NCI-H1417 (cell line): ENCODE measurements around the gene MACROD1.

Source experiments
- DNase-seq, 3 experiments: peaks; one replicate each; lab custom pipeline; 2025; lab: John Stamatoyannopoulos, UW

MACROD1 gene

DNA sequence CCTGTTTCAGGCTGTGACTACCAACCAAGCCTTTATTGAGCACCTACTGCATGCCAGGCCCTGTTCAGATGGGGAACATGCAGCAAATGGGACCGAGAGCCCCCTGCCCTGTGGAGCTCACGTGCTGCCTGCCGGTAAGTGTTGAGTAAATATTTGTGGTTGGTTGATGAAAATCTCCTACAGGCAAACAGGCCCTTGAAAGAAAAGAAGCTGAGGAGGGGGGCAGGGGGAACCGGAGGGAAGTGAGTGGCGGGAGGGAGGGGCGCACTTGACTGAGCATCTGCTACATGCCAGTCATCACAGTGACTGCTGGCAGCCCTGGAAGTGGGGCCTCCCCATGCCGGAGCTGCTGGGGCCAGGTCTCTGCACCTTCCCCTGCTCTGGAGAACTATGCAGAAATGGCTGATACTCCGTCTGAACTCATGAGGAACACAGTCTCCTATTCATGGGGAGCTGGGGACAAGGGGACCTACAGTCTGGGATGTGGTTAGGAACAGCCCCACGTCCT lies 34.2 kb downstream of the MACROD1 start:
- DNase-seq = peak; percentile 79 to 92 (median 81)

DNA sequence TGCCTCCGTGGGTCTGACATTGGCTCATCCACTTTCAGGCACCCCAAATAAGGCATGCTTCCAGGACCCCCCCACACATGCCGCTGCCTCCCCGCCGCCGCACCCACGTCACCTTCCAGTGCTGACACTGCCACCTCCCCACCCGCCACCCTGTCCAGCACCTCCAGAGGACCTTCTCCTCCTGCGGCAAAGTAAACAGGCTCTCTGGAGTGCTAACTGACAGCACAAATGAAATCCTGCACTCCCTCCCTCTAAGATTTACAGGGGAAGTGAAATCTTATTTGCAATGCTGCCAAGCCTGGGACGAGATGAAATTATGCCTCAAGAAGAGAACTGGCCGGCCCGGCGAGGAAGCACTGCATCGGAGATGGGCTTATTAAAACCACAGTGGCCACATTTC lies 35.3 kb downstream of the MACROD1 start:
- peak; percentile 20 to 65 (median 49) for DNase-seq

DNA sequence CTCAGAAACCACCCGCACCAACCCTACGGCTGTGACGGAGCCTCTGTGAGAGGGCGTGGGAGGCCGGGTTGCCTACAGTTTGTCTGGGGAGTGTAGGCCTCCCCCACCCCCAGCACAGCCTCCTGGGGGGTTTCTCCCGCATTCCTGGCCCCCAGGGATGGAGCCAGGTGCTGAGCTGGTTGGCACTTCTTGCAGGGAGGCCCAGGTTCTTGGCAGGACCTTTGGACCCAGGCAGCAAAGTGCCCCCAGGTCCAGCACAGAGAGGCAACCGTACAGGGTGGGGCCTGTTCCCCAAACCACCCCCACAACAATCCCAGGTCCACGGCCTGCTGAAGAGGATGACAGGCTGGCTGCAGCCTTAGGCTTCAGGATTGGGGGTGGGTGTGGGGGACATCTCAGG lies 36.5 kb downstream of the MACROD1 start:
- DNase-seq = no peak

DNA sequence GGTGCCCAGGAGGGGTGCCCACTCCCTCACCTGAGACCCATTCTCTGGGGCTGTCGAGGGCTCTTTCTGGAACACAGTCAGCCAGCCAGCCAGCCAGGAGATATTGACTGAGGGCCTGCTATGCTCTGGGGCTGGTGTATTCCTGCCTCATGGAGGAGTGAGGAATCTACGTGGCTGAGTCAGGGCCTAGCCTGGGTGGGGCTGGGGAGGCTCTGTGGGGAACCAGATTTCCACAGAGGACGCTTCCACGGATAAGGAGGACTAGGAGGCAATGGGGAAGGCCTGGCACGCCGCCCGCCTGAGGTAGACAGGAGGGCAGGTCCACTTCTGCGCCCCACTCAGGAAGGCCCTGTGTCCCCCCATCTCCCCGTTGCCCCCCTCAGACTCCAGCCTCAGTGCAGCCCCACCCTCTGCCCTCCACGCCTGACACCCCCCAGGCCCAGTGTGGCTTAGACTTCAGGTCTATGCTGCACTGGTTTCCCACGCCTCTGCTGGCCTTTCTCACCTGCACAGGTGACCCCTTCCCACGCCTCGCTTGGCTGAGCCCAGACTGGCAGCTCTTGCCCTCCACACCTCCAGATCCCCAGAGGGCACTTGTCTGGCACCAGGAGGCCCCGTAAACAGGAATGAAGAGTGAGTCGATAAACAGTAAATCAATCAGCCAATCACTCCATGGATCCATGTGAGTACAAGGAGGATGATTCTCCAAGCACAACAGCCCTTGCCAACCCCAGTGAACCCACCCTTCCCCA lies 37.5 kb downstream of the MACROD1 start:
- peak in 2 of 3 experiments; percentile 38 to 68 for DNase-seq

DNA sequence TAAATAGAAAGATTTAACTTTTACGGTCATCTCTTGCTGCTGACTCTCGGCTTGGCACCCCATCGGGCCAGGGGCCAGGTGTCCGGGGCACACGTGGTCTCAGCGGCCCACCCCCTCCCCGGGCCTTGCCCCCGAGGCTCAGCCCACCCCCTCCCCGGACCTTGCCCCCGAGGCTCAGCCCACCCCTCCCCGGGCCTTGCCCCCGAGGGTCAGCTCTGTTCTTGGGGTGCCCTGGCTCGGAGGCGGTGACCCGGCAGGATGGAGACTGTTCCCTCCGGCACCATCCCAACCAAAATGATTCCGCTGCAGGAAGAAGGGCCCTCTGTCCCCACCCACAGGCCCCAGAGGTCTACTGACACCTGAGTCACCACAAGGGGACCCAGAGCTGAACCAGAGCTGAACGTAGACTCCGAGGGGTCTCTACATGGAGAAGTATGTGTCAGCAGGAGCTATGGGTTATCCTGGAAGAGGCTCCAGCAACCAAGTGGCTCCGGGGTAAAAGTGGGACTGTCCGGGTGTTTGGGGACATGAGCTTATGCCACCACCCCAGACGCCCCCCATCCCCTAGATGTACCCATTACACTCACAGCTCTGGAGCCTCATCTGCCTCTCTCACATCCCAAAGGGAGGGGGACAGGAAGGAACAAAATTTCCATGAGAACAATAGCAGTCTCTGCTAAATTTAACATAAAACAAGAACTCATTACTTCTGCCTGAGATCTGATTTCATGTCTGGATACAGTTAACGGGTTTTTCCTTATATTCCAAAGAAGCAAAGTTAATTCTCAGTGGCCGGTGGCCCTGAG lies 38.4 kb downstream of the MACROD1 start:
- DNase-seq = no peak

DNA sequence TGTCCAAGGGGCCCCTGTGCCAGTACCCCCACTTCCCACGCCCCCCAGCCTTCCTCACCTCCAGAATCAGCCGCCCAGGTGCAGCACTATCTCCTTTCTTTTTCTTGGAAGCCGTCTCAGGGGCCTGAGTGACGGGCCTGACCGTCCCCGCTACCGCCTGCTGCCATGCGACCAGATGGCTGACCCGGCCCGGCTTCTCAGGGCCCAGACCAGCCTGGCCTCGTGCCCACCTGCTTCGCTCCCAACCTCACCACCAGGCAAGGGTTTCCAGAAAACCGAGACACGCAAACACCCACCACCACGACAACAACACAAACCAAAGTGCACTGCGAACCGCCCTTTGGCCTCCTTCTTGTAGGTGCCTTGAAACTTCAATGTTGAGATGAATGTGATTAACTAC lies 39.1 kb downstream of the MACROD1 start:
- no peak for DNase-seq

DNA sequence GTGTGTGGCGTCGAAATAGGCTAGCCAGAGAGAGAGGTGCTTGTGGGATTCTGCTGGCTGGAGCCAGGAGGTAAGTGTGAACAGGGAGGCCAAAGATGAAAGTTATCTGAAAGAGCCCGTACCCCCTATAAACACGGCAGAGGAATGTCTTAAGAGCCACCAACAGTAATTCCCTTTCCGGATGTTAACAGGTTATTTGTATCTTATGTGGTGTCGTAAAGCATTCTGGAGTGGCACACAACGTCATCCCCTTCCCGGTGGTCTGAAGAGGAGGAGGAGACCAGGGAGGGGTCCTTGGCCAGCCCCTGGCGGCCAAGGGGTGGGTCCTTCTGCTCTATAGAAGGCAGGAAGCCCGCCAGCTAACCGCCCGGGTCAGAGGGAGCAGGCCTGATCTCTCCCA lies 39.5 kb downstream of the MACROD1 start:
- DNase-seq = no peak

DNA sequence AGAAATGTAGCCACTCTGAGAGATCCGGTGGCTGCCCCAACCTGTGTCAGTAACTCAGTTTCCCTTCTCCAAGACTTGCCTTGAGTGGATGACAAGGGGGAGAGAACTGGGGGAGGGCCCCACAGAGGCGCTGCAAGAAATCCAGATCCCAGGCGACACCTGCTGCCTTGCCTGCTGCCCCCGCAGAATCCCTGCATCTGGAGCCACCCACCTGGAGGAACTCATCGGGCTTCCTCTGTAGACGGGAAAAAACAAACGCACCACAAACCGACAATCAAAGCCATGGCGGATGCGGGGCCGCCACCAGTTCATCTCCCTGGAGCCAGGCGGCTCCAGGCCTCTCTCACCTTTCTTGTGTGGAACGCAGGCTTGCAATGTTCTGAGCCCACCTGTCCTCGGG lies 40.2 kb downstream of the MACROD1 start:
- DNase-seq = no peak

DNA sequence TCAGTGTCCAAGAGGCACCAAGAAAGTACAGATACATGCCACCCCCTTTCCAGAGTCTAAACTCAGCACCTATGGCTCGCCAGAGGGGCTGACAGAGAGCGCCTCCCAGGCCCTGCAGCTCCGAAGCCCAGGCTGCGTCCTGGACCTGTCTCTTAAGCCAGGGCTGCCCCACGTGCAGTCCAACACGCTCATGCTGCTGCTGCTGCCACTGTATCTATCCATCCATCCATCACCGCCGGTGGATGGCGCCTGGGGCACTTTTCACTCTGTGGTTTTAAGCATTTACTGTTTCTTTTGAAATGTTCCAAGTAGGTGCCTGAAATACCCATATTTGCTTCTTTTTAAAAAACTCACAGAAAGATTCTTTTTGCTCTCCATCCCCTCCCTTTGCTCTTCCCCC lies 41.8 kb downstream of the MACROD1 start:
- no peak for DNase-seq

DNA sequence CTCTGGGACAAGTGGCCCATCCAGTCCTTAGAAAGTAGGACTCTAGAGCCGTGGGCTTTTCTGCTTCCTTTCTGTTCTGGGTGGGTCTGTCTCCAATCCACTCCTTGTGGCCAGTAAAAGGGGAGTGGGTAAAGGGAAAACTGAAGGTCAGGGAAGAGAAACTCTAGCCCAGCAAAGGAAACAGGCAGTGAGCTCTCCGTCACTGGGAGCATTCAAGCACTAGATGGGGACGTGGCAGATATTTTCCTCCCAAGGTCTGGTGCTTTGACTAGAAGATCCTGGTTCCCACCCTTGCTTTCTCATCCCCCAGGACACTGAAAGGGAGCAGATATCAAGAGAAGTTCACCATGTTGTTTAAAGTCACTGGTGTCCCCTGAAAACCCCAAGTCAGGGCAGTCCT lies 42.2 kb downstream of the MACROD1 start:
- no peak for DNase-seq

DNA sequence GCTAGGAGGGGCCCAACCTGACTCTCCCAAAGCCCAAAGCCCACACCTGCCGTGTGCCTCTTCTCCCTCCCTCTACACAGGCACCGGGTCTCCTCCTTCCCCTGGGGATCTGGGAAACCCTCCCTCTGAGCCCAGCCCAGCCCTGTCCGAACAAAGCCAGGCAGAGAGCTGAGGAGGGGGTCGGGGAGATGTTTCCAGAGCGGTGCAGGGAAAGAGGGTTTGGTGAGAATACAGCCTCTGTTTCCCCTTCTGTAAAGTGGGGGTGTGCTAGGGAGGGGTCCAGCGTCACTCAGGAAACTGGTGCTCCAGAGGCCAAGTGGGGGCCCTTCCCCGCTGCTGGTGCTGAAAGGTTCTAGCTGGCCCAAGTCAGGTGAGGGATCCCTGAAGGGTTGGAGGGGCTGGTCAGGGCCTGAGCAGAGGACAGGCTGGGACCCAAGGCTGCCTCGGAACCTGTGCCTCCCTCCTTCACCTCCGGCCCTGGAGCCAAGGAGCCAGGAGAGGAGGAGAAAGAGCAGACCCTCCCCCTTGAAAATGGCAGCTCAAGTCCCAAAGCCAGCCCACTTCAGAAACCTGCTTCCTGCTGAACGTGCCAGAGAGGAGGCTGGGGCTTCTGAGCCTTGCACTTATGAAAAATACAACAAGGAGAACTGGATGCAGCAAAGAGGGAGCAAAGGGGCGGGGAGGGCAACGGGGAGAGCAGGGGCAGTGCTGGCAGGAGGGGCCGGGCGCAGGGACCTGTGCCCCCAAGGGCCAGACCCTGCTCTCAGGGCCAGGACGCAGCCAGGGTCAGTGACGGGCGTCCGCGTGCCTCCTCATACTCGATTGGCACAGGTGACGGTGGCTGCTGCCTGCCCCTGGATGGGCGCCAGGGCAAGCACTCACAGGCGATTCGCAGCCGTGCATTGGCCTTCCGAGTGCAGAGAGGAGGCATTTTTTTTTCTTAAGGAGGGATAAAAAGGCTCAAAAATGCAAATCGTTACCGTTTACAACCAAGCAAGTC lies 43.2 kb downstream of the MACROD1 start:
- DNase-seq = peak; percentile 57 to 79 (median 62)

DNA sequence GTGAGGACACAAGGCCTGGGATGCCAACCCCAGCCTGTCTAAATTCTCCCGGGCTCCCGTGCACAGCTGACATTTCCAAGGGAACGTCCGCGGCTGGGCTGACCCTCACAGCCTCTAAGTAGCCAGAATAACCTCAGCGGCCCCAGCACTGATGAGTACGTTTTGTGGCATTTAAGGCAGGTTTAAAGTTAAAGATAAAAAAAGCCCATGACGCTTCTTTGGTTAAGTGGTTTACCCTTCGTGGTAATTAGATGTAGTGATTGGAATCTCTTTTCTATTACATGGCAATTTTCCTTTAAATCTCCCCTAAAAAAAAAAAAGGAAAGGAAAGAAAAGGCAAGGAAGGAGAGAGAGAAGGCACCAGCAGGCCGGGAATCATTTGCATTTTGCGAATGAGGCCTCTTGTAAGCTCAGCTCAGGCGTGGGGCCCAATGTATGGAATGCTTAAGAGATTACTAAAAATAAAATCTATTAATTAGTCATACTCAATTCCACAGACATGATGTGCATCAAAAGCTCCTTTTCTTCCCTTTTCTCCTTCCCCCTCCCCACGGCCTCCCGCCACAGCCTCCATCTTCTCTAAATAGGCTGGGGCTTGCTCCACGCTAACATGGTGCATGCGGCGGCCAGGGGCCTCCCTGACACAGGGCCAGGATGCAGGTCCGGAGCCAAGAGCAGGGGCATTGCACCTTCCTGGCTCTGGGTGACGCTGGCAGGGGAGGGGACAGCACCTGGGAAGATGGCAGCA lies 44.1 kb downstream of the MACROD1 start:
- DNase-seq = no peak

DNA sequence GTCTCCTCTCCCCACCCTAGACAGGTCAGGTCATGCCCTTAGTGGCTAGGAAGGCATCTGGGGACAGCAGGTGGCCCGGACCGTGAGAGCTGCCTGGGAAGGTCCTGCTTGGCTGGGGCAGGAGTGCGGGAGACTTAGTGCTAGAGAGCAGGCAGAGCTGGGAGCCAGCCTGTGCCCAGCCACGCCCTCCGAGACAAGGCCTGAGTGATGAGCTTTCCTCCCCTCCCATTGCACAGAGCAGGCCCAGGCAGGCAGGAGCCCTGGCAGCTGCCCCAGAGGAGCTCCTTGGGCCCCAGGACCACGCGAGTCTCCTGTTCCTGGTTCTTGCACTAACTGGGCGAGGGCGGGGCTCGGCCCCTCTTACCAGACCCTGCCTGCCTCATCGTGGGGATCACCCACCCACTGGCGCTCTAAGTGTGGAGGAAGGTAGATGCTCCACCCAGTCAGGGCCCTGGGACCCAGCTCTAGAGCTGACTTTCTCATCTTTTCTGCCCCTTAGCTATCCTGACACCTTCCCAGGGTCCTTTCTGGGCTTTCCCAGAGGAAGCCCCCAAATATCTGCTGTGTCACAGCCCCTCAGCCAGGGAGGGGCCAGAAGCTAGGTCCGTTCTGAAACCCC lies 44.9 kb downstream of the MACROD1 start:
- DNase-seq = peak in 2 of 3 experiments; percentile 29 to 87

DNA sequence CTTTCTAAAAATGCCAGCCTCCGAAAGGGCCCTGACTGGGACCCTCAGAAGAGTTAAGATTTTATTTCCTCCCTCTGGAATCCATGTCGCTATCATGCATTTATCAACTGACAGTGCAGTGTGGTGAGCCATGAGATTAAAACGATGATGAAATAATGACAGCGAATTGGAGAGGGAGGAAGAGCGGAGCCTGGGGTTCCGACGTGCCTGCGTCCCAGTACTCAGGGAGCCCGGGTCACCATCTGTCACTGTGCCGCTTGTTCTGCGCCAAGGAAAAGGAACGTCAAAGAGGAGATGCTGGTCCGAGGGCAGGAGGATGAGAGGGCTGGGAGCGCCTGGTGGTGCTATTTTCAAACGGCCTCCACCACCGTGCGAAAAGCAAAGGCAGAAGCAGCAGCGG lies 46.2 kb downstream of the MACROD1 start:
- no peak for DNase-seq

DNA sequence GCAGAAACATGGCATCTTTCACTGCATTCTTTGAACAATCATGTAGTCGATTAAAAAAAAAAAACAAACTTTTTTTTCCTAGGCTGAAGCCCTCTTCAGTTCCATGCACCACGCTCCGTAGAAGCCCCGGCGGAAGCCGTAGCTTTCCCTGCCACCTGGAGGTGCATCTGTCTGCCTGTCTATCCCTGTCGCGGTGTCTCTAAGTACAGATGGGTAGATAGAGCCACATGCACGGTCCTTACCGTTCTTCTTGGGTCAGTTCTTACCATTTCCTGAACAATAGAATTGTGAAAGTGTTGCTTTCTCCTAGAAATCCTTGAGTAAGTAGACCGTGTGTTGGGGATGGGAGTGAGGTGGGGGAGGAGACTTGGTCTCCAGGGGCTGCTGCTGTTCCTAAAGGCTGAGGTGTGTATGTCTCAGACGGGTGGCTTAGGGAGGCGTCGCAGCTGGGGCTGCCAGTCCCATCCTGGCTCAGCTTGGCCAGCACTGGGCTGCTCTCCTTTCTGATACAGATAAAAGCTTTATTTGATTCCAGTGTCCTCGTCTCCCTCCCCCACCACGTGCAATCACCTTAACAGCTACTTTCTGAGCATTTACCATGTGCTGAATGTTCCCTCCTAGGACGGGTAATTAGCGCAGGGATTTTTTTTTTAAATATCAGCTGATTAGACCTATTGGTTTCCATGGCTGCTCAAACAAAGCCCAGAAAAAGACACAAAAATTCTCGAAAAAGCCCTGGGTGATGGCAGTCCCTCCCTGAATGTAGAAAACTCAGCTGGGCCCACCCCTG lies 46.8 kb downstream of the MACROD1 start:
- DNase-seq = peak in 1 of 3 experiments; percentile 43

DNA sequence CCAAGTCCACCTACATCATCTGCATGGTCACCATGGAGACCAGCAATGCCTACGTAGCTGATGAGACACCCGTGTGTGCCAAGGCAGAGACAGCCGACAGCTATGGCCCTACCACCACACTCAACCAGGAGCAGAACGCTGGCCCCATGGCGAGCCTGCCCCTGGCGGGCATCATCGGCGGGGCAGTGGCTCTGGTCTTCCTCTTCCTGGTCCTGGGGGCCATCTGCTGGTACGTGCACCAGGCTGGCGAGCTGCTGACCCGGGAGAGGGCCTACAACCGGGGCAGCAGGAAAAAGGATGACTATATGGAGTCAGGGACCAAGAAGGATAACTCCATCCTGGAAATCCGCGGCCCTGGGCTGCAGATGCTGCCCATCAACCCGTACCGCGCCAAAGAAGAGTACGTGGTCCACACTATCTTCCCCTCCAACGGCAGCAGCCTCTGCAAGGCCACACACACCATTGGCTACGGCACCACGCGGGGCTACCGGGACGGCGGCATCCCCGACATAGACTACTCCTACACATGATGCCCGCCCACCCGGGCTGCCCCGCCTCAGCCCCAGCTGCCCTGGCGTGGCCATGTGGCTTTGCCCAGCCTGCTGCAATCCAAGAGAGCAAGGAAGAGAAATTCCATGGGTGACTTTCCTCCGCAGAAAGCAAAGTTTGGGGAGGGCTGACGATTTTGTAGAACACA lies 48.0 kb downstream of the MACROD1 start:
- DNase-seq = no peak

DNA sequence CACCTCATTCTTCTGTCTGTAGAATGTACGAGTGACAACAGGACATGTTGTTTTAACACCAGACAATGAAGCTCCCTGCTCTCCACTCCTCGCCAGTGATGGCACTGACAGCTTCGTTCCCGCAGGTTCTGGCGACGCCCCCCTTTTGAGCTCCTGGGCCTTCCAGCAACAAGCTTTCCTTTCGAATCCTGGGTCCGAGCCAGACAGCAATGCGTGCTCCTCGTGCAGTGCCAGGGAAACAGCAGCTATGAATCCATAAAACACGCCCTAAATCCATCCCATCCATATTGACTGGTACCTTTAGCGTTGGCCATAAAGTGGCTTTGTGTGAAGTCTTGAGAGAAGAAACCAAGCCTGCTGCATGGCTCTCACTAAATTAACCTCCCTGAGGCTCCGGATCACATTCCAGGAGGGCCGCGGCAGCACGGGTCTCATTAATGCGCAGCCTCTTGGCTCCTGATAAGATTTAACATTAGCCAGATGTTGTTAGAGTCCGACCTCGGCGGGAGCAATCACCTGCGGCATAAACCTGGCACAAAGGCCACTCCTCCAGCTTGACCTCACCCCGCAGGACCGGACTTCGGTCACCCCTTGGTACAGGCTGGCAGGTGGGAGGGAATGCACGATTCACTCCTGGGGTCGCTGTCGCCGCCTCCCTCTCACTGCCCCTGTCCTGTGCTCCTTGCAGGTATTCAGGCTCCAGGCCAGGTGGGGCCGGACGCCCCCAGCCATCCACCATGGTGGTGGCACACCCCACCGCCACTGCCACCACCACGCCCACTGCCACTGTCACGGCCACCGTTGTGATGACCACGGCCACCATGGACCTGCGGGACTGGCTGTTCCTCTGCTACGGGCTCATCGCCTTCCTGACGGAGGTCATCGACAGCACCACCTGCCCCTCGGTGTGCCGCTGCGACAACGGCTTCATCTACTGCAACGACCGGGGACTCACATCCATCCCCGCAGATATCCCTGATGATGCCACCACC lies 50.1 kb downstream of the MACROD1 start:
- no peak for DNase-seq

DNA sequence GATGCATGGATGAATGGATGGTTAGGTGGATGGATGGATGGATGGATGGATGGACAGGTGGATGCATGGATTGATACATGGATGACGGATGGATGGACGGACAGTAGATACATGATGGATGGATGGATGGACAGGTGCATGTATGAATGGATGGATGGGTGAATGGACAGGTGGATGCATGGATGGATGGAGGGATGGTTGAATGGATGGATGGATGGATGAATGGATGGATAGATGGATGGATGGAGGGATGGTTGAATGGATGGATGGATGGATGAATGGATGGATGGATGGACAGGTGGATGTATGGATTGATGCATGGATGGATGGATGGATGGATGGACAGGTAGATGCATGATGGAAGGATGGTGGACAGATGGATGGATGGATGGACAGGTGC lies 51.7 kb downstream of the MACROD1 start:
- no peak for DNase-seq
